RWPE1 (cell line): ENCODE measurements around the gene NSMCE4A.

Experiments
- CTCF ChIA-PET: fragments of 350-600 bp; sonication (Branson Sonifier 250); formaldehyde crosslinking; extraction: SDS; loops from one replicate; lab custom pipeline; 2021; lab: Yijun Ruan, JAX
- POLR2A ChIA-PET: fragments of 400-600 bp; formaldehyde crosslinking; extraction: SDS; loops from one replicate; lab custom pipeline; 2020; ENCODE audit warnings: antibody characterized with exemption; ENCODE audit not compliant: low non-redundant PET; lab: Yijun Ruan, JAX
- DNase-seq: peaks from one replicate; pipeline ENCODE4 v3.0.0; 2012; ENCODE audit warnings: low spot score
- H3K27ac ChIP-seq: fragments of 450-650 bp; 2 replicates; pipeline ENCODE4 v1.5.1; 2017
- TF ChIP-seq, protein P1 (sequence below): fragments of 450-650 bp; conservative IDR thresholded peaks from 2 replicates; pipeline ENCODE4 v1.5.1; 2017; ENCODE audit warnings: low read depth, mild to moderate bottlenecking

Gene NSMCE4A

DNA sequence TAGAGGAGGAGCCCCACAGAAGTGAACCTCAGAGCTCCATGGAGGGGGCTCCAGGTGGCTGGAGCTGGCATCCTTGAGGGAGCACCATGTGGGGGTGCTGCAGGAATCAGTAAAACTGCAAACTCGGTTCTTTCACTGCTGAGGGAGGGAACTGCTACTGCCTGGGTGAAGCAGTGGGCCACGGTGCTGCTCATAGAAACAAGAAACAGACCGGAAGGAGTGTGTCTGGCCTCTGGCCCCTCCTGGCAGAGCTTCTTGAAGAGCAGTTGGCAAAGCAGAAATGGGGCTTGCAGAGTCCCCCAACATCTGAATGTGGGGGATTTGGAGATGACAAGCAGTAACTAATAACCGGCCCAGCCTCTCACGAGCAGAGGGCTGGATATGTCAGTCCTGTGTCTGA is 37.7 kb upstream of the NSMCE4A start:
- H3K27ac ChIP-seq = no peak overlapping the region
- TF ChIP-seq, protein P1, sequence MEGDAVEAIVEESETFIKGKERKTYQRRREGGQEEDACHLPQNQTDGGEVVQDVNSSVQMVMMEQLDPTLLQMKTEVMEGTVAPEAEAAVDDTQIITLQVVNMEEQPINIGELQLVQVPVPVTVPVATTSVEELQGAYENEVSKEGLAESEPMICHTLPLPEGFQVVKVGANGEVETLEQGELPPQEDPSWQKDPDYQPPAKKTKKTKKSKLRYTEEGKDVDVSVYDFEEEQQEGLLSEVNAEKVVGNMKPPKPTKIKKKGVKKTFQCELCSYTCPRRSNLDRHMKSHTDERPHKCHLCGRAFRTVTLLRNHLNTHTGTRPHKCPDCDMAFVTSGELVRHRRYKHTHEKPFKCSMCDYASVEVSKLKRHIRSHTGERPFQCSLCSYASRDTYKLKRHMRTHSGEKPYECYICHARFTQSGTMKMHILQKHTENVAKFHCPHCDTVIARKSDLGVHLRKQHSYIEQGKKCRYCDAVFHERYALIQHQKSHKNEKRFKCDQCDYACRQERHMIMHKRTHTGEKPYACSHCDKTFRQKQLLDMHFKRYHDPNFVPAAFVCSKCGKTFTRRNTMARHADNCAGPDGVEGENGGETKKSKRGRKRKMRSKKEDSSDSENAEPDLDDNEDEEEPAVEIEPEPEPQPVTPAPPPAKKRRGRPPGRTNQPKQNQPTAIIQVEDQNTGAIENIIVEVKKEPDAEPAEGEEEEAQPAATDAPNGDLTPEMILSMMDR = no peak
- CTCF ChIA-PET = no interaction called here
- DNase-seq = no peak
- POLR2A ChIA-PET = no interaction called here

DNA sequence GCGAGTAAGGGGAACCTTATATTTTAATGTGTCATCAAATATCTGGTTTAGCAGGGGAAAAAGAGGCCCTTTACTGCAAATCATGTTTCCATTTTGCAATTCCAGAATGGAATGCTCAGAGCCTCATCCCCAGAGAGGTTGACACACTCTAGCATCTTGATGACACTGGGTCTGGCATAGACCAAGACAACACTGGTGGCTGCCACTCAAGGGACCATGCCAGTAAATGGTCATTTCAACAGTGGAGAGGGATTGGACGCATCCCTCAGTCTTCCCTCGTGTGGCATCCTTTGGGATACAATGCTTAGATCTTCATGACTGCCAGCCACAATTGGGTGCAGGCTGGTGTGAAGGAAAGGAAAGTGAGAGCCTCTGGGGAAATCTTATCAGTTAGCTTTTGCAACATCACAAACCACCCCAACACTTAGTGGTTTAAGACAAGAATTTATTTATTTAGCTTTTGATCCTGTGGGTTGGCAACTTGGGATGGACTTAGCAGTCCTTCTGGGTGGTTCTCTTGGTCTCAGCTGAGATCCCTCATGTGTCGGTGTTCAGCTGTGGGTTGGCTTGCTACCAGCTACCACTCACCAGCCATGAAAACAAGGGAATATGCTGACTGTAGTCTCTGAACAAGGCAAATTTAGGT is 35.5 kb upstream of the NSMCE4A start:
- ChIA-PET CTCF (interaction anchor here (0.6 kb wide), 2 partner anchors 10 to 17 kb away, joined by 3 to 4 read pairs; no protein-coding TSS in a partner anchor), POLR2A (no interaction called here)
- no peak overlapping the region for H3K27ac ChIP-seq
- DNase-seq = no peak
- TF ChIP-seq, protein P1 = no peak

DNA sequence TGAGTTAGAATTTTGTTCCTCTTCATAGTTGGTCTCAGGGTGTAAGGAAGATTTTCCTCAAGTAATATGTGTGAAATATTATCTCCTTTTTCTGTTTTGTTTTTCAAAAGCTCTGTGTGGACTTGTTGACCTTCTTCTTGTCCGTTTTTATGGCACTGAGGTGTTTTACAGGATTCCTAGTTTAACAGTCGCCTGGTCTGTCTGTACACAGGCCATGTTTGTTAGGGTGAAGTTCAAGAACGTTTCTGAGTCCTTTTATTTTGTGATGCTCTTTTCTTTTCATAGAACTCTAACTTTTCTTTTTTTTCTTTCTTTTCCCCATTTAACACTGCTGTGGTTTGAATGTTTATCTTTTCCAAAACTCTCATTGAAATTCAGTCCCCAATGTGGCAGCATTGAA is 32.4 kb upstream of the NSMCE4A start:
- ChIA-PET POLR2A (no interaction called here), CTCF (no interaction called here)
- no peak for DNase-seq
- TF ChIP-seq, protein P1 = no peak
- H3K27ac ChIP-seq = no peak overlapping the region

DNA sequence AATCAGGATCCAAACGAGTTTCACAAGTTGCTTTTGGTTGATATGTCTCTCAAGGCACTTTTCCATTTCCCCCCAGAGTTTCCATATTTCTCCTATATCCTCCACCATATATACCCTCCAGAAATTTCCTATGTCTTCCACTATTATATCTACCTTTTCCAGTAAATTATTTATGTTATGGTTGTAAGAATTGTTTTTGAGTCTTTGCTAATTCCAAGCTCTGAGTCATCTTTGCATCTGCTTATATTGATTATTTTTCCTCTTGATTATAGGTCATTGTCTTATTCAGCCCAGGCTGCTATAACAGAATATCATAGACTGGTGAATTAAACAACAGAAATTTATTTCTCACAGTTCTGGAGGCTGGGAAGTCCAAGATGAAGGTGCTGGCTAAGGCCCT is 26.7 kb upstream of the NSMCE4A start:
- no peak overlapping the region for H3K27ac ChIP-seq
- ChIA-PET POLR2A (no interaction called here), CTCF (no interaction called here)
- TF ChIP-seq, protein P1 = no peak
- DNase-seq = no peak

DNA sequence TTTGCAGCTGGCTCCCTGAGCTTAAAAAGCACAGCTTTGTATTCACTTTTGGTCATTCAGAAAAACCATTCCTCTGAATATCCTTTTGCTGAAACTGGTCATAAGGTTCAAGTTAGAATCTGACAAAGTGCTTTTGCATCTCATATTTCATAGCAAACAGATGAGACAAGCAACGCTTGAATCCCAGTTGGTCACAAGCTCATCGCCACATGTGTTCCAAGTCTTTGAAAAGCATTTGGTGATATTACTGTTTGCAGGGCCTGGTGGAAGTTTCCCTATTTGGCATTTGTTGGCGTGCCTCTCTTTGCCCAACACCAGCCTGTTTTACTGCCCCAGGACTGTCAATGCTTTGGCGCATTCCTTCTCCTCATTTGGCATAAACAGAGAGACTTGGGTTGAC is 24.3 kb upstream of the NSMCE4A start:
- TF ChIP-seq, protein P1 = no peak
- no peak for DNase-seq
- ChIA-PET POLR2A (no interaction called here), CTCF (interaction anchor here (0.6 kb wide), 1 partner anchor 24 kb away, joined by 3 read pairs; no protein-coding TSS in a partner anchor)
- H3K27ac ChIP-seq = no peak overlapping the region

DNA sequence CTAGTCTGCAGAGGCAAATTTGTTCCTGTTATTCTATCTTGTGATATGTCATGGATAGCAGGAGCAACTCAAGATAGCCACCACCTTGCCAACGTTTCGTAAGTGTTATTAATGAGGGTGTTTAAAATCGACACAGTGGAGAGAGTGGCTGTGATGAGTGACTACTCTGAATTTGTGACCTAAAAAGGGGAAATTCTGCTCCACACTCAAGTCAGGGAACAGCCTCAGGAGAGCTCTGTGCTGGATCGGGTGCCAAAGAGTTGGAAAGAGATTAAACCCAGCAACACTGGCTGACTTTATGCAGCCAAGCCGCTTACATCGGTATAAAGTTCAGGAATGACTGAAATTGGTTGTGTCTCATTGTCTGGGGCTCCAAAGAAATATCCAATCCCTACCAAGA is 23.4 kb upstream of the NSMCE4A start:
- H3K27ac ChIP-seq = no peak overlapping the region
- ChIA-PET POLR2A (no interaction called here), CTCF (interaction anchor here (0.6 kb wide), 1 partner anchor 23 kb away, joined by 3 read pairs; no protein-coding TSS in a partner anchor)
- DNase-seq = no peak
- TF ChIP-seq, protein P1 = no peak
